B cell (primary cell): ENCODE measurements around the gene KCNT1. TPM values are rescaled to one million over a fixed set of nuclear protein-coding genes. Genes with fewer than 3 reads are reported as not detected.

Experiments used
- ATAC-seq: fragments of 200-7000 bp; cut with Tn5 transposase; one replicate; pipeline ENCODE4 v1.10.0; 2021; ENCODE audit warnings: low read depth, mild to moderate bottlenecking, moderate number of reproducible peaks, moderate library complexity
- CTCF ChIA-PET: fragments of 350-600 bp; sonication (Branson Sonifier 250); formaldehyde crosslinking; loops from one replicate; lab custom pipeline; 2021; ENCODE audit warnings: antibody characterized with exemption, inconsistent platforms; lab: Charles Lee
- POLR2A ChIA-PET: fragments of 350-600 bp; sonication (Branson Sonifier 250); formaldehyde crosslinking; loops from one replicate; lab custom pipeline; 2021; ENCODE audit warnings: antibody characterized with exemption; lab: Charles Lee
- DNase-seq: peaks from one replicate; pipeline ENCODE4 v3.0.0; 2013
- H2AFZ ChIP-seq: 2 replicates; pipeline ENCODE4 v1.6.1; 2012; ENCODE audit warnings: mild to moderate bottlenecking, low read depth, low read length; ENCODE audit not compliant: insufficient read depth, poor library complexity, severe bottlenecking
- H3K27ac ChIP-seq, 2 donors: 1 replicate in 1 of 2; 2 replicates in 1 of 2; pipeline ENCODE4 v1.5.1; 2012 to 2013; ENCODE audit warnings: low read length in 2 of 2, mild to moderate bottlenecking in 2 of 2, moderate library complexity in 1 of 2
- H3K27me3 ChIP-seq, 4 experiments: fragments of 200-600 bp in 1 of 4; sonication (generic) in 1 of 4; replicated peaks in 1 of 4; 1 replicate in 2 of 4; 2 replicates in 2 of 4; pipeline versions ENCODE4 v1.6.1 to v1.7.0; 2013 to 2016; ENCODE audit warnings: low read length in 3 of 4, mild to moderate bottlenecking in 2 of 4, mixed read lengths in 1 of 4, moderate library complexity in 1 of 4; ENCODE audit not compliant: insufficient read depth in 4 of 4, control insufficient read depth in 3 of 4; ENCODE audit errors: control extremely low read depth in 1 of 4
- H3K36me3 ChIP-seq, 2 experiments: replicated peaks in 1 of 2; 1 replicate in 1 of 2; 2 replicates in 1 of 2; pipeline versions ENCODE4 v1.6.1 to v1.7.1; 2013; ENCODE audit warnings: low read length in 1 of 2; ENCODE audit not compliant: insufficient read depth in 2 of 2, control insufficient read depth in 1 of 2; ENCODE audit errors: control extremely low read depth in 1 of 2, extremely low read depth in 1 of 2
- H3K4me1 ChIP-seq, 2 donors: fragments of 200-600 bp in 1 of 2; sonication (generic) in 1 of 2; 1 replicate in 1 of 2; 2 replicates in 1 of 2; pipeline versions ENCODE4 v1.5.1 to v1.6.1; 2013 to 2017; ENCODE audit warnings: low read length in 2 of 2; ENCODE audit not compliant: control insufficient read depth in 2 of 2, insufficient read depth in 2 of 2
- H3K4me2 ChIP-seq: replicated peaks from 2 replicates; pipeline ENCODE3; 2012; ENCODE audit warnings: mild to moderate bottlenecking, low read depth, low read length; ENCODE audit not compliant: poor library complexity, severe bottlenecking
- H3K4me3 ChIP-seq, 5 experiments: fragments of 200-600 bp in 1 of 5; sonication (generic) in 1 of 5; 1 replicate in 3 of 5; 2 replicates in 2 of 5; pipeline versions ENCODE4 v1.5.1 to v1.7.0; 2011 to 2016; ENCODE audit warnings: low read length in 4 of 5, mild to moderate bottlenecking in 4 of 5, low read depth in 2 of 5, control low read depth in 1 of 5, moderate library complexity in 1 of 5; ENCODE audit not compliant: insufficient read depth in 1 of 5; ENCODE audit errors: control extremely low read depth in 1 of 5, extremely low read depth in 1 of 5
- H3K79me2 ChIP-seq: fragments of 200-600 bp; sonication (generic); one replicate; pipeline ENCODE4 v1.6.0; 2016; ENCODE audit warnings: low read length; ENCODE audit not compliant: control insufficient read depth, insufficient read depth
- H3K9ac ChIP-seq: fragments of 200-600 bp; sonication (generic); 2 replicates; pipeline ENCODE4 v1.6.1; 2017; ENCODE audit warnings: mild to moderate bottlenecking, low read length, moderate library complexity
- H3K9me3 ChIP-seq, 3 donors: one replicate each; pipeline versions ENCODE4 v1.6.1 to v1.7.1; 2013; ENCODE audit warnings: low read length in 2 of 3; ENCODE audit not compliant: control insufficient read depth in 2 of 3, insufficient read depth in 1 of 3; ENCODE audit errors: control extremely low read depth in 1 of 3
- H4K20me1 ChIP-seq: 2 replicates; pipeline ENCODE4 v1.6.0; 2012; ENCODE audit warnings: mild to moderate bottlenecking, low read length; ENCODE audit not compliant: insufficient read depth, control insufficient read depth, poor library complexity, severe bottlenecking
- H3K27ac Mint-ChIP-seq: one replicate; pipeline ENCODE4 v1.8.0; 2021; ENCODE audit warnings: mixed read lengths
- H3K27me3 Mint-ChIP-seq: one replicate; pipeline ENCODE4 v1.8.0; 2021; ENCODE audit warnings: mixed read lengths
- H3K4me1 Mint-ChIP-seq: one replicate; pipeline ENCODE4 v1.8.0; 2021; ENCODE audit warnings: mixed read lengths
- H3K4me3 Mint-ChIP-seq: one replicate; pipeline ENCODE4 v1.8.0; 2021; ENCODE audit warnings: mixed read lengths
- H3K9me3 Mint-ChIP-seq: one replicate; pipeline ENCODE4 v1.8.0; 2022; ENCODE audit warnings: mixed read lengths; ENCODE audit not compliant: insufficient read depth
- EZH2 ChIP-seq: IDR thresholded peaks from 2 replicates; pipeline ENCODE4 v1.6.1; 2012; ENCODE audit warnings: borderline replicate concordance, low read depth, mild to moderate bottlenecking, moderate library complexity, low read length; ENCODE audit not compliant: insufficient read depth, poor library complexity, severe bottlenecking
- WGBS: methylation state at CpG from one replicate; pipeline ENCODE4 v1.1.5; 2013; ENCODE audit warnings: missing lambda C conversion rate; ENCODE audit not compliant: insufficient coverage; 5-methylcytosine and 5-hydroxymethylcytosine counted together
- intact Hi-C: fragments of 100-400 bp; cut with micrococcal nuclease; formaldehyde crosslinking; loops from one replicate; pipeline ENCODE4 v1.10.0; 2022
- polyA plus RNA-seq: library from polyadenylated mRNA; depleted of rRNA; stranded (reverse); fragments of >200 nt; gene quantifications from 2 replicates; pipeline ENCODE4 v1.2.3, GENCODE V29; 2012
- total RNA-seq, 2 donors: library from RNA; stranded (reverse); fragments of 120-200 nt in 1 of 2; gene quantifications; 1 replicate in 1 of 2; 2 replicates in 1 of 2; pipeline versions ENCODE4 v1.2.3 to v1.2.4, GENCODE V29; 2013 to 2022
- TF ChIP-seq, protein P1 (sequence below): fragments of 200-600 bp; IDR thresholded peaks from one replicate; pipeline ENCODE4 v1.8.0; 2022; ENCODE audit warnings: antibody characterized with exemption, mild to moderate bottlenecking

Gene KCNT1
- total and polyA plus RNA-seq, 2 donors (not counting 1 experiment from before 2014, with no cell fraction given) = not detected

DNA sequence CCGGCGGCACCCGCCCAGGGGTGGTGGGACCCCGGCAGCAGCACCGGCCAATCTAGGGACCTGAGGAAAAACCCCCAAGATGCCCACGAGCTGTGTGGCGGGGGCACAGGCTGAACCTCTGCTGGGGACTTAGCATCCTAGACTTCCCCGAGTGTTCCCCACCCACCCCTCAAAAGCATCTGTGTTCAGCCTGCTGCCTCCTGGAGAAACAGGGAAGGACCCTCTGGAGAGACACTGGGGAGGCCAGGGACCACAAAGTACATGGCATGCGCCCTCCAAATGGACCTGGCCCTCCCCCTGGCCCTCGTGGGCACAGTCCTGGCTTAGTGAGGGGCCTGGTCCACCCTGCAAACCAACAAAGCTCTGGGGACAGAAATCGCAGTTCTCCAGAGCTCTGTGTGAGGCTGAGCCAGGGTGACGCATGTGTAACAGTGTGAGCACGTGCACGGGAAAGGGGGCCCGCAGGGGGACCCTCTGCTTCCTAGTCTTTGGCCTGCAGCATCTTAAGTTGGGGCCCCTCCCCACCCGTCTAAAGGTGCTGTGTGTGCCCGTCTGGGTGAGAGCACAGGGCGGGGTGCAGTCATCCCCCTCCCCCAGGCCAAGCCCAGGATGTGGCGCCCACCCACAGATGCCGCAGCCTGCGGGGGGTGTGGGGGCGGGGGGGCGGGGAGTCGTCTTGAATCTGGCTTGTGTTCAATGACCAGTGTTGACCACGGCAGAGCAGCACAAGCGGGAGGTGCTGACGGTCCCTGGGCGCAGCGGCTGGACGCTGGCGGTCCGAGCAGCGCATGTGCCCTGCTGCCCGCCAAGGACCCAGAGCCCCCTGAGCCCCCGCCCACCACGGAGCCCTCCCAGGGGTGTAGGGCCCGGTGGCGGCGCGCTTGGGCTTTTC lies 672 bp upstream of the KCNT1 start:
- Histone ChIP-seq H3K36me3 (no peaks in the 10 kb centered on the region), H2AFZ (no peak overlapping the region), H3K27me3 (peaks cover 0 to 11% (median 0%) of the 10 kb centered on the region in 4 experiments), H3K4me2 (peak overlapping the region; percentile 57), H3K9me3 (no peaks in the 10 kb centered on the region), H3K4me3 (no peak overlapping the region), H3K27ac (no peak overlapping the region), H4K20me1 (no peaks in the 10 kb centered on the region), H3K4me1 (peaks cover 6 to 7% of the 10 kb centered on the region in 2 donors), H3K79me2 (no peaks in the 10 kb centered on the region), H3K9ac (no peak overlapping the region)
- Mint-ChIP-seq H3K4me3 (no peak overlapping the region), H3K4me1 (no peaks in the 10 kb centered on the region), H3K9me3 (no peaks in the 10 kb centered on the region), H3K27me3 (no peaks in the 10 kb centered on the region), H3K27ac (no peak overlapping the region)
- TF ChIP-seq, protein P1, sequence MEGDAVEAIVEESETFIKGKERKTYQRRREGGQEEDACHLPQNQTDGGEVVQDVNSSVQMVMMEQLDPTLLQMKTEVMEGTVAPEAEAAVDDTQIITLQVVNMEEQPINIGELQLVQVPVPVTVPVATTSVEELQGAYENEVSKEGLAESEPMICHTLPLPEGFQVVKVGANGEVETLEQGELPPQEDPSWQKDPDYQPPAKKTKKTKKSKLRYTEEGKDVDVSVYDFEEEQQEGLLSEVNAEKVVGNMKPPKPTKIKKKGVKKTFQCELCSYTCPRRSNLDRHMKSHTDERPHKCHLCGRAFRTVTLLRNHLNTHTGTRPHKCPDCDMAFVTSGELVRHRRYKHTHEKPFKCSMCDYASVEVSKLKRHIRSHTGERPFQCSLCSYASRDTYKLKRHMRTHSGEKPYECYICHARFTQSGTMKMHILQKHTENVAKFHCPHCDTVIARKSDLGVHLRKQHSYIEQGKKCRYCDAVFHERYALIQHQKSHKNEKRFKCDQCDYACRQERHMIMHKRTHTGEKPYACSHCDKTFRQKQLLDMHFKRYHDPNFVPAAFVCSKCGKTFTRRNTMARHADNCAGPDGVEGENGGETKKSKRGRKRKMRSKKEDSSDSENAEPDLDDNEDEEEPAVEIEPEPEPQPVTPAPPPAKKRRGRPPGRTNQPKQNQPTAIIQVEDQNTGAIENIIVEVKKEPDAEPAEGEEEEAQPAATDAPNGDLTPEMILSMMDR = no peak
- no peak for TF ChIP-seq EZH2
- WGBS = 28% methylated on average over 31 of the region's 40 CpGs
- ChIA-PET CTCF (no interaction called here), POLR2A (no interaction called here)
- no peak for DNase-seq
- intact Hi-C loops = no loop called here
- ATAC-seq = no peak

GRCh38 chr9:135703726-135704125 lies 1.7 kb downstream of the KCNT1 start:
- POLR2A ChIA-PET = no interaction called here
- TF ChIP-seq EZH2 = no peak
- TF ChIP-seq, protein P1 = no peak
- ATAC-seq (no peak), DNase-seq (no peak)
- Histone ChIP-seq H3K36me3 (no peaks in the 10 kb centered on the region), H3K9ac (no peak overlapping the region), H3K9me3 (no peaks in the 10 kb centered on the region), H3K27me3 (peaks cover 0 to 11% (median 0%) of the 10 kb centered on the region in 4 experiments), H2AFZ (no peak overlapping the region), H3K27ac (no peak overlapping the region), H4K20me1 (no peaks in the 10 kb centered on the region), H3K4me2 (no peak overlapping the region), H3K79me2 (no peaks in the 10 kb centered on the region), H3K4me3 (no peak overlapping the region), H3K4me1 (peaks cover 6 to 7% of the 10 kb centered on the region in 2 donors)
- no peak overlapping the region for H3K4me3 Mint-ChIP-seq
- 41% methylated on average over 14 of the region's 14 CpGs for WGBS
- CTCF ChIA-PET = no interaction called here
- intact Hi-C loops = no loop called here
- no peaks in the 10 kb centered on the region for H3K4me1 Mint-ChIP-seq
- H3K27me3 Mint-ChIP-seq = no peaks in the 10 kb centered on the region
- no peak overlapping the region for H3K27ac Mint-ChIP-seq
- H3K9me3 Mint-ChIP-seq = no peaks in the 10 kb centered on the region
